ENCODE measurements around the gene GPR26.
A peak's percentile ranks its signal among the peaks of the same experiment; 100 is the strongest.
"Not testable (repeated sequence)": the region's sequence is repeated elsewhere in the genome, so short reads cannot be mapped to it uniquely, and the experiment has no call there.

The GPR26 gene

DNA sequence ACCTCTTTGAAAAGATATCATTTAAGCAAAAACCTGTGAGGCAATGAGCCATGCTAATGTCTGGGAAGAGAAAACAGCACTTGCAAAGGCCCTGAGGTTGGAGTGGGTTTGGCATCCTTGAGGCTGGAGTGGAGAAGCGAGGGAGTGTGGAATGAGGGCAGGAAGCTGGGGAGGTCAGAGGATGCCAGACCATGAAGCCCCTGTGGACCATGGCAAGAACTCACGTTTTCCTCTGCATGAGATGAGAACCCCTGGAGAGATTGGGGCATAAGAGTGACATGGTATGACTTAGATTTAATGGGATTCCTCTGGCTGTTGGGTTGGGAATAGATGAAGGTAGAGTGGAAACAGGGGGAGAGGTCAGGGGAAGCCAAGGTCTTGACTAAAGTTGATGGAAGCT is 49.4 kb downstream of the GPR26 start:
- no peak for DNase-seq (ENCODE audit: low read depth)

DNA sequence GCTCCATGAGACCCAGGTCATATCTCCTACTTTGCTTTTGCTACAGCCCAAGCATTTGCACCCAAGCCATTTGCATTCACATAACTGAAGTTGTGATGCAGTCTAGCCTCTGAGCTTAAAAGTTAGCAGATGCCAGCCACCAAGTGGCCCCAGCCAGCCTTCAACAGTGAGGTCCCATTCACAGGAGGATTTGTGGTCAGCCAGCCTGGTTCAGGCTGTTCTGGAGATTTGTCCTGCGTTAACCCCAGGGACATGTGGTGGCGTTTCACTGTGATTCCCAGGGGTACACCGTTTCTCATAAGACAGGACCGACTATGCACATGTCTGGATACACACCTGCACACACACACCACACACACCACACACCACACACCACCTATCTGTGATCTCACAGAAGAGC is 51.2 kb downstream of the GPR26 start:
- no peak for DNase-seq (ENCODE audit: low read depth)

DNA sequence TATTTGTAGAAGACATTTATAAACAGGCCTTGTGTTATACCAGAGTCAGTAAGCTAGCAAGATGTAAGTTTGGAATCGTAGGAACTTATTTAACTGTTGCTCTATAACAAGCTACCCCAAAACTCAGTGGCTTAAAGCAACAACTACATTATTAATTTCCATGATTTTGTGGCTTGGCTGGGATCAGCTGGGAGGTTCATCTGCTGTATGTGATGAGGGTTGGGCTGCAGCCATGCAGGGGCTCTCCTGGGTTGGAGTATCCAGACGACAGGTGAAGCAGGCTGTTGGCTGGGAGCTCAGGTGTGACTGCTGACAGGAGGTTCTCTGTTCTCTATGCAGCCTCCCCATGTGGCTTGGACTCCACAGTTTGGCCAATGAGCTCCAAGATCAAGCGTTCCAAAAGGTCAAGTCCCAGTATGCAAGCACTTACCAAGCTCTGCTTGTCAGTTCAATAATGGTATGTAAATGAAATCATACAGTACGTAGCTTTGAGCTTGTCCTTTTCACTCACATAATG is 52.4 kb downstream of the GPR26 start:
- DNase-seq (ENCODE audit: low read depth): no peak

DNA sequence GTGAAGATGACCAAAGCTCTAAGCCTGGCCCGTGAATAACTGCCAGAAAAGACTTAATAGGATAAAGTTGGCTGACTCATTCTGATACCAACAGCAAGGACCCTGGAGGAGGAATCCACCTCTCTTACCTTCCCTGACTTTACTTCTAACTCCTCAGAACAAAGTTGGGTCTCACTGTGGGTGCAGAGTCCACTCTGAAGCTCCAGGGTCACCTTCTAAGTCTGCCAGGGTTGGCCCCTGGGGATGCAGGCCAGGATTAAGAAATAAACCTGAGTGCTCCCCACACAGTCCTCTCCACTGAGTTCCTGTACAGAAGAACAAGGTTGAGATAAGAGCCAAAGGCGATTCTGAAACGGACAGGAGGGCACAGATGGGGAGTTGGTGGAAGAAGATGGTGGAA is 54.4 kb downstream of the GPR26 start:
- DNase-seq (ENCODE audit: low read depth): no peak

DNA sequence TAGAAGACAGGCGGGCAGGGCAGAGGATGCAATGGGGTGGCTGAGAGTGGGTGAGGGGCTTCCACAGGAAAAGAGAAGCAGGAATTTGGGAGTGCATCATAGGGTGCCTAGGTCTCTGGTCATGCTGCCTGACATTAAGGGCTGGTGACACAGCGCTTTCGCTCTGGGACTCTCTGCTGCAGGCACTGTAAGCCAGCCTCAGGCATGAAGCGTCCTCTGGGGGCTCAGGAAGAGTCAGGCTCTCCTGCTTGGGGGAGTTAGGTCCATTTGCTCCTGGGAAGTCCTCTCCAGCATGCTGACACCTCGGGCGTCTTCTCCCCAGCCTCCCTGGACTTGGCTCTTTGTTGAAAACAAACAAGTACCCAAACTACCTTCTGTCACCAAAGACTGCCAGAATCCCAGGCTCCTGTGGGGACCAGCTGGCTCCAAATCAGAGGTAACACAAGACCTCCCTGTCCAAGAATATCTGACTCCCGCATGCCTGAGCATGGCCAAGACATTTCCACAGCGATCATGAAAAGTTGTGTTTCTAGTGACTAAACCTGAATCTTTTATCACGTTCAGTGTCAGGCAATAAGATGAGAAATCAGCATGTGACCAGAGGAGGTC is 55.4 kb downstream of the GPR26 start:
- no peak for DNase-seq (ENCODE audit: low read depth)

DNA sequence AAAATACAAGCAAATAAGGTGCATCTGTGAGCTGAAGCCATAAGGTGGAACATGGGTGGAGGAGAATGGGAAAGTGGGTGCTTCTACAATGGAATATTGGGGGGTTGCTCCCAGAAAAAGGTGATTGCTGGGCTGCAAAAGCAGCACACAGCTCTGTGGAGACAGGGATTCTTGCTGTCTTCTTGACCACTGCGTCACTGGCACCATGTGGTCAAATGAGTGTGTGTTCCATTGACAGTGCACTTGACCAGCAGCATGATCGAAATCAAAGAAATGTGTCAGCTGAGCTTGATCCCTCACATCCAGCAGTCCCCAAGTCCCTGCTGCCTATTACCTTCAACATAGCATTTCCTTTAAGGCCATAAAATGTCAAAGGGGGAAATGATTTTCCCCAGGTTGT is 56.2 kb downstream of the GPR26 start:
- no peak for DNase-seq (ENCODE audit: low read depth)

DNA sequence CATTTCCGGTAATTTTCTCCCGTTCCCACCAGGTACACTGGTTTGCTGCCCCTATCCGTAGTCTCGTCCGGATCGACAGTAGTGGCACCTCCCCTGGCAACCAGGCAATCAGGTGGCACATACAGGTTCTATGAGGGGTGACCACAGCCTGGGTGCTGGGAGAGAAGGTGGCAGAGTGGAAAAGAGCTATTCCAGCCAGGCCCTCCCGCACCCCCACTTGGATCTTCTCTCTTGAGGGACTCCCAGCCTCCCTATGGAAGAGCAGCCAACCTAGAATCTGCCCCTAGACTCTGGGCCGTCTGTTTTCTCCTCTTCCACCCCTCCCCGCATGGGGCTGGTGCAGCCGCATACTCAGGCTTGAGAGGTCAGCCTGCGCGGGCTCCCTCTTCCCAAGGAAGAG is 58.6 kb downstream of the GPR26 start:
- no peak for DNase-seq (ENCODE audit: low read depth)

DNA sequence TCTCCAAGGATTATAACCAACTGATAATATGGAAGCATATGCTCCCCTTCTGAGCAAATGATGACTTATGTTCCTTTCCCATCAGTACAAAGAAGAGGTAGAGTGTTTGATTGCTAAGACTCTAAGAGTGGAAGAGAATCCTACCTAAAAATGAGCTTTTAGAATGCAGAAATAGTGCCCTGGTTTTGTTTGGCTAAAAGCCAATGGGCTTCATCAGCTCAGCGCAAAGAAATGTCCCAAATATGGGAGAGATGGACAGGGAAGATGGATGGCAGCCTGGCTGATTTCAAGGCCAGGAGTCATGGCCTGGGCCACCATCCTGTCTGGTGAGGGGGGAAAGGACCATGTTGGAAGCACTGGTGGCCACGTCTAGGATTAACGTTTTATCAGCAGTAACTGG is 60.2 kb downstream of the GPR26 start:
- no peak for DNase-seq (ENCODE audit: low read depth)

DNA sequence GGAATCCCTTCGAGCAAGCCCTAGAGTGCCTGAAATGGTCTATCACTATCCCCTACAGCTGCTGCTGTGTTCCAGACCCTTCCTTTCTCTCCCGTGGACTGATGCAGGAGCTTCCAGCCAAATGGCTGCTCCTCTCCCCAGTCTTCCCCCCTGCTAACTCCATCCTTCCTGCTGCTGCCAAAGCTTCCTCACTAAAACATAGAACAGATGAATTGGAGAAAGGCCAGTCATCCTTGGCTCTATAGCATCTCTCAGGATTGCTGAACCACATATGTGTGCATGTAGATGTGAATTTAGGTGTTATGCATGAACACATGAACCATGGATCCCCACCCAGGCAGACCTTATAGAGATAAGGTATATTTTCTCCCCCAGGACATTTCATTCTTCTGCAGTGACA is 60.7 kb downstream of the GPR26 start:
- DNase-seq (ENCODE audit: low read depth): no peak

DNA sequence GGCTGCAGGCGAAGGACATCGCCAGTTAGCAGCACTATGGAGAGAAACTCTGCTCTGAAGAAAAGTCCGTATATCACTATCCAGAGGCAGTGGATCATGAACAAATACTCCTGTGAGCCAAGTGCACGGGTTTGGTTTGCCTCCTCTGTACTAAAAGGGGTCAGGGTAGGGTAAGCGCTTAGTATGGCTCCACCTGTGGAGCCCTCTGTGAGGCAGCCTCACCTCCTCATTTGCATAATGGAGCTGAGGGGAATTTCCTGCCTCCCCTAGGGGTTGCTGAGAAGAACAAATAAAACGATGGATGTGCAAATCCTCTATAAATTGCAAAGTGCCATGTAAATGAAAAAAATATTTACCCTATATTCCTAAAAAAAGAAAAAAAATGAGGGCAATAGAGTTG is 63.4 kb downstream of the GPR26 start:
- DNase-seq (ENCODE audit: low read depth): no peak

DNA sequence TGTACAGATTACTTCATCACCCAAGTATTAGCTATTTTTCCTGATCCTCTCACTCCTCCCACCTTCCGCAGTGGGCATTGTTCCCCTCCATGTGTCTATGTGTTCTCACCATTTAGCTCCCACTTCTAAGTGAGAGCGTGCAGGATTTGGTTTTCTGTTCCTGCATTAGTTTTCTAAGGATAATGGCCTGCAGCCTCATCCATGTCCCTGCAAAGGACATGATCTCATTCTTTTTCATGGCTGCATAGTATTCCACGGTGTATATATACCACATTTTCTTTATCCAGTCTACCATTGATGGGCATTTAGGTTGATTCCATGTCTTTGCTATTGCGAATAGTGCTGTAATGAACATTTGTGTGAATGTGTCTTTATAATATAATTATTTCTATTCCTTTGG is 70.8 kb downstream of the GPR26 start:
- not testable (repeated sequence) for DNase-seq (ENCODE audit: low read depth)

DNA sequence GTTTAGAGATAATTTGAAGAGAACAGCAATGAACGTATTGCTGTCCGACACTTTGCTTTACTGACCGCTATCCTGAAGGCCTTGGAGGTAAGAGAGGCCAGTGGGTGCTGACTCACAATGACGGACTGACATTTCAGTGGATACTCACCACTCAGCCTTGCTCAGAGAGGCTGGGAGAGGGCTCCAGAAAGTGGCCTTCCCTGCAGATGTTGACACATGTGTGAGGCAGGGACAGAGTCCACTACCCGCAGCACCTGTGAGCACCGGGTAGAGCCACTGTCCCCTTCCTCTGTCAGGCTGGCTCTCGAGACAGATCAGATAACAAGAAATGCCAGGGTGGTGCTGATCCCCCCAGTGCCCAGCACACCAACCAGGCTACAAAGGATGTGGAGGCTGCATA is 75.0 kb downstream of the GPR26 start:
- DNase-seq (ENCODE audit: low read depth): peak; percentile 4

DNA sequence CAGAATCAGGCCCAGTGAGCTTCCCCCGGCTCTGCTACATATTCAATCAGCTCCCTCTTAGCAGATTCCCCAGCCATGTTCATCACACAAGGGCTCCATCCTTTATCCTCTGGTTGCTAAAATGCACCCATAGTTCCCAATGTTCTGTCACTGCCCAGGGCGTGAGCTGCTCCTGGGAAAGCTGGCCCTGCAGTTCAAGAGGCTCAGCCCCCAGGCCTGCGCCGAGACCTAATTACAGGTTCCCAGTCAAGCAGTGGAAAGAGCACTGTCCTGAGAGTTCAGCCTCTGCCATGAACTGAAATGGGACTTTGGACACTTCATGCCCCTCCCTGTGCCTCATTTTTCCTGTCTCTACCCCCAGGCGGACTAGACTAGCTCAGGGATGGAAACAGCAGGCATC is 75.6 kb downstream of the GPR26 start:
- DNase-seq (ENCODE audit: low read depth): no peak

DNA sequence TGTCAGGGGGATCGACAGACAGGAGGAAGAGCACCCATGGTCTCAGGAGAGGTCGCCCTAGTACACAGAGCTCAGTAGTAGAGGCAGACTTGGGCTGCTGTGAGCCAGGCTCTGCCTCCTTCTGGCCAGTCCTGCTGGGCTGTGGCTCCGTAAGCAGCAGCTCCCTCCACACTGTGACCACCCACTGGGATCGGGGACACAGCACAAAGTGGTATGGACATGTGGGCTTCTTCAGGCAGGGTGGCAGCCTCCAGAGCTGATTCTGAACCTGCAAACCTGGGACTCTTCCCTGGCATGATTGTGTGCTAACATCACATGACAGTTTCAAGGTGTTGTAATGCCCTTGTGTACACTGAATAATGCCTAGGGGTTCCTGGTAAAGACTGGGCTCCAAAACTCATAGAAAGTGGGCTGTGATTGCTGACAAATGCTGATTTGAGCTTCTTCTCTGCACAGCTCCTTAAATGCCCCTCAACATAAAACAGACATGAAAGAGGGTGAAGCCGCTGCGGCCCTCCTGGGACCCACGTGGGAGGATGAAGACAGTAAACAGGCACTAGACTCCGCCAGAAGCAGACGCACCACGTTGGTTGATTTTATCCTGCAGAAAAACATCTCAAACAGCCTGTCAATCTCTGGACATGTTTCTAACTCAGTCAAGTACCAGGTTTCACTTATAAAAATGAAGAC is 76.7 kb downstream of the GPR26 start:
- DNase-seq (ENCODE audit: low read depth): no peak

DNA sequence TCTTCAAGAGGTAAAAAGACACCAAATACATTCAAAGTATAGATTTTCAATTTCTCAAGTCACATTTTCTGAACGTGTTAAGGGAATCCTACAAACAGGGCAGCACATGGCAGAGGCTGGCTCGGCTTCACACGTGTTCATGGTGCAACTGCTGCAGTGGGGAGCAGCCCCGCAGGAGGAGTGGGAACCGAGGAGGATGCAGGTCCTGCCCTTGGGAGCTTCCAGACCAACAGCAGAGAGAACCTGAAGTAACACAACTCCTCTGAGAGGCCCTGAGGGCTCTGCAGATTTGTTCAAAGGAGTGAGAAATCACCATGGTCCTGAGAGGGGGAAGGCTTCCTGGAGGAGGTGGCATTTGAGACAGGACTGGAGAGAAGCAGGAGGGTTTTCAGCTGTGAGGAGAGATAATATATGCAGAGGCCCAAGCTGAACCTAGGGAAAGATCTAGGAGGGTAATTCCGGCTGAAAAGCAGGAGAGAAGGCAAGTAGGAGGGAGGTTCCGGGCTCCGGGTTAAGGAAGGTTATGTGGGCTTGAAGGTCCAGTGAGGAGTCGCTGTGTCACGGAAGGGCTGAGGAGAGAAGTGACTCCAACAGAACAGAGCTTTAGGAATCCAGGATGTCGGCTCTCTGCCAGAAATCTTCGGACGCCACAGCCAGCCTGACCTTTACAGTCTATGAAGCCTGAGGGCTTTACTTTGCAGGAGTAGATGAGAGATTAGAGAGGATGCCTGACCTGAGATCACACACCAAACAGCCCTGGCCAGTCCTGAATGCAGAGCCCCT is 77.5 kb downstream of the GPR26 start:
- DNase-seq (ENCODE audit: low read depth): peak; percentile 9

DNA sequence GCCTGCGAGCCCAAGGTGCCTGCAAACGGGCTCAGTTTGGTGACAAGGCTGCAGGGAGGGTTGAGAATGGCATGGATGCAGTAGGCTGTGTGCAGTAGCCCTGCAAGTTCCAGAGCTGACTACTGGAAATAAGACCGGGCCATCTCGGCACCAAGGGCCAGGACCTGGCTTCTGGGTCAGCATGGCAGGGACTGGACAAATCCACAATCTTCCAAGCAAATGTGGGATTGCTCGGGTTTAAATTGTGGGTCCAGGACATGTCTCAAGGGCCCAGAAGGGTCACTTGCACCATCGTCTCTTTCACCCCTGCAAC is 78.0 kb downstream of the GPR26 start:
- no peak for DNase-seq (ENCODE audit: low read depth)
